ENCODE data around the gene INTS14.

The INTS14 gene

GRCh38 chr15:65642594-65642993 is 31.7 kb upstream of the INTS14 start:
- Histone ChIP-seq H3K9me3 (ENCODE audit: insufficient read depth, low read length) (no peaks in the 10 kb centered on the region), H3K4me1 (ENCODE audit: low read length) (0 out of 2 replicates have a peak, but pooled peaks cover 6% of the 10 kb centered on the region), H2AFZ (ENCODE audit: low read depth, low read length) (no peak overlapping the region), H3K36me3 (replicated peaks; ENCODE audit: low read depth, low read length) (no peaks in the 10 kb centered on the region), H3K27ac (ENCODE audit: low read length) (no peak overlapping the region), H3K4me3 (ENCODE audit: low read length) (no peak overlapping the region), H3K4me2 (ENCODE audit: low read length) (no peak overlapping the region), H3K27me3 (ENCODE audit: low read depth, low read length) (peaks cover 26% of the 10 kb centered on the region), H3K79me2 (ENCODE audit: low read length) (no peaks in the 10 kb centered on the region), H3K9ac (ENCODE audit: low read length) (no peak overlapping the region), H4K20me1 (ENCODE audit: insufficient read depth, low read length) (peaks cover 13% of the 10 kb centered on the region)
- TF ChIP-seq EZH2phosphoT487 (IDR thresholded peaks at IDR 0.05; ENCODE audit: low read depth) = no peak
- TF ChIP-seq, protein P1, sequence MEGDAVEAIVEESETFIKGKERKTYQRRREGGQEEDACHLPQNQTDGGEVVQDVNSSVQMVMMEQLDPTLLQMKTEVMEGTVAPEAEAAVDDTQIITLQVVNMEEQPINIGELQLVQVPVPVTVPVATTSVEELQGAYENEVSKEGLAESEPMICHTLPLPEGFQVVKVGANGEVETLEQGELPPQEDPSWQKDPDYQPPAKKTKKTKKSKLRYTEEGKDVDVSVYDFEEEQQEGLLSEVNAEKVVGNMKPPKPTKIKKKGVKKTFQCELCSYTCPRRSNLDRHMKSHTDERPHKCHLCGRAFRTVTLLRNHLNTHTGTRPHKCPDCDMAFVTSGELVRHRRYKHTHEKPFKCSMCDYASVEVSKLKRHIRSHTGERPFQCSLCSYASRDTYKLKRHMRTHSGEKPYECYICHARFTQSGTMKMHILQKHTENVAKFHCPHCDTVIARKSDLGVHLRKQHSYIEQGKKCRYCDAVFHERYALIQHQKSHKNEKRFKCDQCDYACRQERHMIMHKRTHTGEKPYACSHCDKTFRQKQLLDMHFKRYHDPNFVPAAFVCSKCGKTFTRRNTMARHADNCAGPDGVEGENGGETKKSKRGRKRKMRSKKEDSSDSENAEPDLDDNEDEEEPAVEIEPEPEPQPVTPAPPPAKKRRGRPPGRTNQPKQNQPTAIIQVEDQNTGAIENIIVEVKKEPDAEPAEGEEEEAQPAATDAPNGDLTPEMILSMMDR (IDR thresholded peaks at IDR 0.05; ENCODE audit: low read depth, low read length) = no peak

DNA sequence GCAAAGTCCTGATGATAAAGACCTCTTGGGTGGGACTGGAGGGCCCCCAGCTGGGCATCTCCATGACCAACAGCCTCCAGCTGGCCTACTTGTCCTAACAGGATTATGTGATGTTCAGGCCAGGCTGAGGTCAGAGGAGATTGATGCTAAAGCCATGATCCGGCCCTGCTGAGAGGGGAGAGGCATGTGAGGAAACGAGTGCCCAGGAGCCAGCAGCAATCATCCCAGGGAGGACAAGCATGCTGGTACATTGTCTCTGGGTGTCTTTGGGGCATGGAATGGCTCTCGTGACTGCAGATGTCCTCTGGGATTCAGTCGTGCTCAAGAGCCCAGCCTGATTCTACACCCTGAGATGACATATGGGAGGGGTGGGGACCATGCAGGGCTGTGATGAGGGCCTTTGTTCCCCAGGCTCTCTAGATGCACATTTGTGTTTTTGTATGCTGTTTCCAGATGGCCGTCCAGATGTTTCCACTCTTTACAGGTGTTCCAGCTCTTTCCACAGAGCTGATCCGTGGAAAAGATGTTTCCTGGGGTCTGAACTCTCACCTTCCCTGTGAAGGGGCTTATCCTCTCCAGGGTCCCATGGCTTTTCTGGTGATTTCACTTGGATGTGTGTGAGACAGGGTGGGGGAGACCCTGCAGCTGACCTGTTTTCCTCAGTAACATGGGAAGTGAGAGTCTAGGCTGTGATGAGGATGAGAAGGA is 31.0 kb upstream of the INTS14 start:
- Histone ChIP-seq H4K20me1 (ENCODE audit: insufficient read depth, low read length) (peaks cover 13% of the 10 kb centered on the region), H3K27ac (ENCODE audit: low read length) (no peak overlapping the region), H3K27me3 (ENCODE audit: low read depth, low read length) (peaks cover 31% of the 10 kb centered on the region), H2AFZ (ENCODE audit: low read depth, low read length) (no peak overlapping the region), H3K4me2 (ENCODE audit: low read length) (no peak overlapping the region), H3K9me3 (ENCODE audit: insufficient read depth, low read length) (no peaks in the 10 kb centered on the region), H3K9ac (ENCODE audit: low read length) (no peak overlapping the region), H3K4me3 (ENCODE audit: low read length) (no peak overlapping the region), H3K79me2 (ENCODE audit: low read length) (no peaks in the 10 kb centered on the region), H3K4me1 (ENCODE audit: low read length) (0 out of 2 replicates have a peak, but pooled peaks cover 6% of the 10 kb centered on the region), H3K36me3 (replicated peaks; ENCODE audit: low read depth, low read length) (no peaks in the 10 kb centered on the region)
- TF ChIP-seq EZH2phosphoT487 (IDR thresholded peaks at IDR 0.05; ENCODE audit: low read depth) = no peak
- TF ChIP-seq, protein P1 (IDR thresholded peaks at IDR 0.05; ENCODE audit: low read depth, low read length) = no peak

DNA sequence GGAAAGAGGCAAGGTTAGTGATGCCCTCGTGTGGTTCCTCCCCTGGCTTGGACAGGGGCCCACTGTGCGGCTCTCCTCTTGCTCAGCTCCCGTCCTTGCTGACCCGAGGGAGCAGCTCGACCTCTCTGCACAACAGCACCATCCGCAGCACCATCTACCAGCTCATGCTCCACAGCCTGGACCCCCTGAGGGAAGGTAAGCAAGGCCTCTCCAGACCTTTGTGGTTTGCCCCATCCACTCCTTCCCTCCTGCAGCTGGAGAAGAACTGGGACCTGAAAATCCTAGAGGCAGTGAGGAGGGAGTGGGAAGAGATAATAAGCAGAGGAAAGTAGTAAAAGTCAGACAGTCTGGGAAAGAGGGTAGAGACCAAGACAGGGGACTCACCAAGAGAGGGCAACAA is 28.6 kb upstream of the INTS14 start:
- Histone ChIP-seq H3K9ac (ENCODE audit: low read length) (no peak overlapping the region), H4K20me1 (ENCODE audit: insufficient read depth, low read length) (peaks cover 25% of the 10 kb centered on the region), H3K27me3 (ENCODE audit: low read depth, low read length) (peaks cover 50% of the 10 kb centered on the region), H3K79me2 (ENCODE audit: low read length) (no peaks in the 10 kb centered on the region), H3K36me3 (replicated peaks; ENCODE audit: low read depth, low read length) (no peaks in the 10 kb centered on the region), H3K9me3 (ENCODE audit: insufficient read depth, low read length) (no peaks in the 10 kb centered on the region), H2AFZ (ENCODE audit: low read depth, low read length) (no peak overlapping the region), H3K4me3 (ENCODE audit: low read length) (no peak overlapping the region), H3K4me1 (ENCODE audit: low read length) (0 out of 2 replicates have a peak, but pooled peaks cover 6% of the 10 kb centered on the region), H3K4me2 (ENCODE audit: low read length) (no peak overlapping the region), H3K27ac (ENCODE audit: low read length) (no peak overlapping the region)
- TF ChIP-seq, protein P1 (IDR thresholded peaks at IDR 0.05; ENCODE audit: low read depth, low read length) = peak; percentile 8; the same call in 1 of the 2 replicates
- TF ChIP-seq EZH2phosphoT487 (IDR thresholded peaks at IDR 0.05; ENCODE audit: low read depth) = no peak

DNA sequence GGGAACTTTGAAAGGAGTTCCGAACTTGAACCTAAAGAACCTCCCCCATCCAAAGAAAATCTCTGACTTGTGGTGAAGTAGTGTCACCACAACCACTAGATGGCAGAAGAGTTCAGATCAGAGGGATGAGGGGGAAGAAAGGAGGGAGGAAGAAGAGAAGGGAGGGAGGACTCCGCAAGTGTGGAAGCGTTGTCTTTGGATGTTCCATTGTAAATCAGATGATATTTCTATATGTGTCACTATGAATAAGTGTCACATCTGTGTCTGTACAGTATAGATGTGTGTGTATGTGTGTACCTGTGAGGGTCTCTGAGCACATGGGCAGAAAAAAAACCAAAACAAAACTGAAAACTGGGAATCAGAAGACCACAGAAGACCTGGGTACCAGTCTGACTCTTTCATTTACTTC is 27.8 kb upstream of the INTS14 start:
- Histone ChIP-seq H3K9ac (ENCODE audit: low read length) (no peak overlapping the region), H3K79me2 (ENCODE audit: low read length) (no peaks in the 10 kb centered on the region), H3K4me1 (ENCODE audit: low read length) (0 out of 2 replicates have a peak, but pooled peaks cover 6% of the 10 kb centered on the region), H3K9me3 (ENCODE audit: insufficient read depth, low read length) (no peaks in the 10 kb centered on the region), H3K4me2 (ENCODE audit: low read length) (peak overlapping the region; percentile 10; the same call in 1 of the 2 replicates), H4K20me1 (ENCODE audit: insufficient read depth, low read length) (peaks cover 33% of the 10 kb centered on the region), H3K27me3 (ENCODE audit: low read depth, low read length) (peaks cover 58% of the 10 kb centered on the region), H3K27ac (ENCODE audit: low read length) (no peak overlapping the region), H3K36me3 (replicated peaks; ENCODE audit: low read depth, low read length) (no peaks in the 10 kb centered on the region), H3K4me3 (ENCODE audit: low read length) (no peak overlapping the region), H2AFZ (ENCODE audit: low read depth, low read length) (no peak overlapping the region)
- TF ChIP-seq, protein P1 (IDR thresholded peaks at IDR 0.05; ENCODE audit: low read depth, low read length) = peak; percentile 98
- no peak; the same call in 1 of the 2 replicates for TF ChIP-seq EZH2phosphoT487 (IDR thresholded peaks at IDR 0.05; ENCODE audit: low read depth)
